Esophagus (tissue), 2 donors: ENCODE results near the gene MSMO1. TPM values are rescaled to one million over a fixed set of nuclear protein-coding genes. Genes with fewer than 3 reads are reported as not detected.
"Not testable (repeated sequence)": the region's sequence is repeated elsewhere in the genome, so short reads cannot be mapped to it uniquely, and the experiment has no call there.

Experiments used
- H3K27ac ChIP-seq, 2 donors: one replicate each; pipeline ENCODE4 v1.5.1; 2013; ENCODE audit warnings: low read depth in 2 of 2, mild to moderate bottlenecking in 2 of 2, inconsistent platforms in 1 of 2, low read length in 1 of 2, moderate library complexity in 1 of 2
- H3K27me3 ChIP-seq, 2 donors: one replicate each; pipeline ENCODE4 v1.6.1; 2013; ENCODE audit warnings: low read length in 2 of 2, control low read depth in 1 of 2, mild to moderate bottlenecking in 1 of 2; ENCODE audit not compliant: insufficient read depth in 2 of 2, control insufficient read depth in 1 of 2
- H3K36me3 ChIP-seq, 2 donors: one replicate each; pipeline ENCODE4 v1.6.1; 2013; ENCODE audit warnings: low read length in 1 of 2; ENCODE audit not compliant: control insufficient read depth in 2 of 2, insufficient read depth in 2 of 2
- H3K4me1 ChIP-seq, 2 donors: one replicate each; pipeline ENCODE4 v1.6.1; 2013; ENCODE audit warnings: low read length in 1 of 2; ENCODE audit not compliant: control insufficient read depth in 2 of 2, insufficient read depth in 2 of 2
- H3K4me3 ChIP-seq, 2 donors: one replicate each; pipeline ENCODE4 v1.5.1; 2013; ENCODE audit warnings: low read length in 2 of 2, mild to moderate bottlenecking in 2 of 2, low read depth in 1 of 2, moderate library complexity in 1 of 2
- H3K9me3 ChIP-seq, 2 donors: one replicate each; pipeline ENCODE4 v1.6.1; 2013; ENCODE audit warnings: mild to moderate bottlenecking in 2 of 2, low read depth in 1 of 2, low read length in 1 of 2, moderate library complexity in 1 of 2; ENCODE audit not compliant: control insufficient read depth in 2 of 2, insufficient read depth in 1 of 2
- WGBS, 2 donors: extraction: QIAGEN DNeasy Blood & Tissue Kit; methylation state at CpG; one replicate each; pipeline ENCODE4 v1.1.7; 2013; 5-methylcytosine and 5-hydroxymethylcytosine counted together
- polyA plus RNA-seq, 2 donors: library from polyadenylated mRNA; stranded (reverse); fragments of 200-250 nt; gene quantifications; one replicate each; pipeline ENCODE4 v1.2.3, GENCODE V29; 2013
- donor health status: healthy with polysubstance abuse.
- donor health status: Bipolar disorder and iron deficiency.

Gene MSMO1
- polyA plus RNA-seq = 100 to 1,000 TPM; 109 to 154 TPM

GRCh38 chr4:165327211-165328100 is at the start of gene MSMO1:
Gene MSMO1, plus strand, starts transcription at chr4:165327669. Its CDS starts 5,702 bp downstream, at chr4:165333371.
- no peaks in the 10 kb centered on the region for H3K9me3 ChIP-seq
- H3K36me3 ChIP-seq = peaks cover 0 to 1% of the 10 kb centered on the region in 2 donors
- H3K4me1 ChIP-seq = peaks cover 0 to 4% of the 10 kb centered on the region in 2 donors
- WGBS, 2 donors = 0% methylated on average over 76 of the region's 76 CpGs
- H3K27ac ChIP-seq = peak within 1 kb of the TSS; percentile 85 to 94
- peak within 1 kb of the TSS; percentile 83 to 90 for H3K4me3 ChIP-seq
- H3K27me3 ChIP-seq = no peaks in the 10 kb centered on the region

- not testable (repeated sequence) for H3K27ac ChIP-seq, H3K9me3 ChIP-seq, H3K27me3 ChIP-seq, H3K36me3 ChIP-seq, H3K4me1 ChIP-seq, H3K4me3 ChIP-seq
- 96 to 97% methylated on average over 20 of the region's 20 CpGs for WGBS, 2 donors
These were observed 47.9 kb upstream of the MSMO1 start for GRCh38 chr4:165279531-165279930.

GRCh38 chr4:165284697-165285096 is 42.8 kb upstream of the MSMO1 start:
- 98% methylated on average over 3 of the region's 3 CpGs for WGBS, 2 donors
- H3K4me1 ChIP-seq, H3K27ac ChIP-seq, H3K4me3 ChIP-seq, H3K36me3 ChIP-seq, H3K9me3 ChIP-seq, H3K27me3 ChIP-seq: not testable (repeated sequence)

GRCh38 chr4:165286619-165287340 is 40.7 kb upstream of the MSMO1 start:
- H3K4me1 ChIP-seq, H3K4me3 ChIP-seq, H3K9me3 ChIP-seq, H3K27ac ChIP-seq, H3K36me3 ChIP-seq, H3K27me3 ChIP-seq: not testable (repeated sequence)
- WGBS, 2 donors = 74 to 78% methylated on average over 4 of the region's 4 CpGs

- H3K9me3 ChIP-seq = no peaks in the 10 kb centered on the region
- H3K27me3 ChIP-seq = no peaks in the 10 kb centered on the region
- H3K4me3 ChIP-seq = no peak overlapping the region
- H3K27ac ChIP-seq = no peak overlapping the region
- H3K36me3 ChIP-seq = no peaks in the 10 kb centered on the region
- H3K4me1 ChIP-seq = no peaks in the 10 kb centered on the region
- WGBS, 2 donors = 61 to 64% methylated on average over 3 of the region's 3 CpGs
These were observed 39.2 kb upstream of the MSMO1 start for GRCh38 chr4:165288226-165288625.

- H3K4me3 ChIP-seq = no peak overlapping the region
- H3K36me3 ChIP-seq = no peaks in the 10 kb centered on the region
- no peak overlapping the region for H3K27ac ChIP-seq
- H3K9me3 ChIP-seq = no peaks in the 10 kb centered on the region
- no peaks in the 10 kb centered on the region for H3K27me3 ChIP-seq
- H3K4me1 ChIP-seq = no peaks in the 10 kb centered on the region
These were observed 38.6 kb upstream of the MSMO1 start for GRCh38 chr4:165288639-165289422.

- H3K27me3 ChIP-seq = no peaks in the 10 kb centered on the region
- no peak overlapping the region for H3K27ac ChIP-seq
- H3K9me3 ChIP-seq = no peaks in the 10 kb centered on the region
- H3K4me3 ChIP-seq = no peak overlapping the region
- H3K4me1 ChIP-seq = no peaks in the 10 kb centered on the region
- no peaks in the 10 kb centered on the region for H3K36me3 ChIP-seq
These were observed 38.1 kb upstream of the MSMO1 start for GRCh38 chr4:165289423-165289785.

GRCh38 chr4:165293061-165293460 is 34.4 kb upstream of the MSMO1 start:
- peaks cover 3 to 6% of the 10 kb centered on the region in 2 donors for H3K36me3 ChIP-seq
- 98 to 99% methylated on average over 6 of the region's 6 CpGs for WGBS, 2 donors

GRCh38 chr4:165293927-165294649 is 33.4 kb upstream of the MSMO1 start:
- WGBS, 2 donors = 70 to 71% methylated on average over 2 of the region's 2 CpGs
- H3K9me3 ChIP-seq = no peaks in the 10 kb centered on the region
- H3K27ac ChIP-seq = no peak overlapping the region
- H3K36me3 ChIP-seq = peaks cover 3 to 6% of the 10 kb centered on the region in 2 donors
- no peak overlapping the region for H3K4me3 ChIP-seq
- H3K4me1 ChIP-seq = no peaks in the 10 kb centered on the region
- no peaks in the 10 kb centered on the region for H3K27me3 ChIP-seq

More at GRCh38 chr4:165293061-165293460, 34.4 kb upstream of the MSMO1 start:
- no peaks in the 10 kb centered on the region for H3K9me3 ChIP-seq
- H3K27ac ChIP-seq = no peak overlapping the region
- H3K4me3 ChIP-seq = no peak overlapping the region
- no peaks in the 10 kb centered on the region for H3K27me3 ChIP-seq
- no peaks in the 10 kb centered on the region for H3K4me1 ChIP-seq
